Measurements from ENCODE around the gene RAB29.

The RAB29 gene

GRCh38 chr1:205794011-205794730, 18.9 kb upstream of the RAB29 start:
- DNase-seq, result peak; percentile 91 to 93

DNA sequence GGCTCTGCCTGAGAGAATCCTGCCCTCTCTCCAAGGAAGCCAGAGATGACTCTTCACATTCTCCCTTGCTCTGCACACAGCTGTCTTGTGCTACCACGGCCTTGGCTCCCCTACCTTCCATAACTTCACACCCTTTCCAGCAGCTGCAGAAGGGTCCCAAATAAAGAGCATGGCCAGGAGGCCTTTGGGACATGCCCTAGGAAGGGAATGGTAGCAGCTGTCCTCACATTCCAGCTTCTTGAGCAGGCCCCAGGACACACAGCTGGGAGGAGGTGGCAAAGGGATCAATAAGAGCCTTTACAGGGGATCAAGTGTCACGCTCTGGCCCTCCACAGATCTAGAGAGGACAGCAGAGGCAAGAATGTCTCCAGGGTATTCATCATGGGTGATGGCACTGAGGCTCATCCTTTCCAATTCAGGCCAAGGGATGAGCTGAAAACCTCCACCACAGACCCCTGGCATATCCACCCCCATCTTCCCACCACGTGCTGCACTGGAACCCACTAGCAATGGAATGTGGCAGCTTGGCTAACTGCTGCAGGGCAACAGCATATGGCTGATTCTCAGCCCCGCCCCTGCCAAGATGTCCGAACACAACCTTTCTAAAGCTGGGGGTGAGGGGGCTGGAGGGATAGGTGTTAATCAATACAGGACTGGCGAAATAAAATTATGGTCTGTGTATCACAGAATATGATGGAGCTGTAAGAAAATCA, 17.8 kb upstream of the RAB29 start:
- DNase-seq, result no peak

DNA sequence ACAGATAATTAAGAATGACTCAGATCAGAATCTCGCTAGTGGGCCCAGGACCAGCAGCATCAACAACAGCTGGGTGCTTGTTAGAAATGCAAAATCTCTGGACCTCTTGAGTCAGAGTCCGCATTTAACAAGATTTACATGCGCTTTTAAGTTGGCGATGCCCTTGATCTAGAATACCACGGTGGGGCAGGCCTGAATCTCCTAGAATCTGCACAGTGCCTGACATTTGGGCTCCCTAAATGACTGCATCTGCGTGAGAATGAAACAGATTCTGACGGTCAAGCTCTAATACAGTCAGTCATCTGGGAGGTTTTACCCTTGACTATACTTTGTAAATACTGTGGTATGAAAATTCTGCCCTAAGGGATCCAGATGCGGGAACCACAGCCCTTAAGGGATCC, 17.2 kb upstream of the RAB29 start:
- DNase-seq, result no peak

GRCh38 chr1:205791568-205792180, 16.4 kb upstream of the RAB29 start:
- peak; percentile 48 to 81 for DNase-seq

DNA sequence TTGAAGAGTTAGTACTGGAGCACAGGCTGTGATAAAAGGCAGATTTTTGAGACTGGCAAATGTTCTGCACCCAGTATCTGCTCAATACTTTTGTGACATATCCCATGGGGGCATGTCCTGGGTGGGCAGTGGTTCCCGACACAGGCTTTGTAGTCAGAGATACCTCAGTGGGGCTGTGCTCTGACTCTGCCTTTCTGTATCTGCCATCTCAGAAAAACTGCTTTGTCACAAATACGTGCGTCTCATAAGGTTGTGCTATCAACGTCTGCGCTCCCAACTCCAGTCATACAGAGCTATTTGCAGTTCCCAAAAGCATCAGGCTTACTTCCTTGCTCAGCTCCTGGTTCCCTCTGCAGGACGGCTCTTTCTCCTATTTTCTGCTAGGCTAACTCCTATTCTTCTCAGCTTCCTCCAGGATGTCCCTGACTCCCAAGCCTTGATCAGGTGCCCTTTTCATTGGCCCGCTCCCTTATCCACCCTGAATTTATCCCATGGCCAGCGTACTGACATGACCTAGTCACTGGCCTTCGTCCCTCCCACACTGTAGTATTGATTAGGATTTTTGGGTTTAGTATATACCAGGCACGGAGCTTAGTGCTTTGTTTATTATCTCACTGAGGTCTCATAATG, 12.1 kb upstream of the RAB29 start:
- no peak for DNase-seq

- no peak for DNase-seq
Observed at GRCh38 chr1:205786601-205787000, 11.3 kb upstream of the RAB29 start.

DNA sequence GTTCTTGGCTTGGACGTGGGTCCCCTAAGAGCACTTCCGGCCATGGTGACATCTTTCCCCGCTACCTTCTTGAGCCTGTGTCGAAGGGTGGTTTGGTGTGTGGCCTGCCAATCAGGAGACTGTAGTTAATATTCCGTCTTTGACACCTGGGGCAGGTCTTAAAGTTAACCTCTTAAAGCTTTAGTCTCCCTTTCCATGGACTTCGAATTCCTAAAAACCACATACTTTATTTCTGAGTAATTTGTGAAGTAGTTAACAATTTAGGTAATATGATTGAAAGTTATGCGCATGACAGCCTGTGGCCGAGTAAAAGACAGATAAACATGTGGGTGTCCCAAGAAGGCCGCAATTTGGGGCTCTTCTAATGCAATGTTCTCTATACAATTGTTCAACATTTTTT, 10.2 kb upstream of the RAB29 start:
- DNase-seq, result no peak

GRCh38 chr1:205783904-205784303, 8.6 kb upstream of the RAB29 start:
- DNase-seq, result no peak

- no peak for DNase-seq
Observed at GRCh38 chr1:205783433-205783795, 8.1 kb upstream of the RAB29 start.

DNA sequence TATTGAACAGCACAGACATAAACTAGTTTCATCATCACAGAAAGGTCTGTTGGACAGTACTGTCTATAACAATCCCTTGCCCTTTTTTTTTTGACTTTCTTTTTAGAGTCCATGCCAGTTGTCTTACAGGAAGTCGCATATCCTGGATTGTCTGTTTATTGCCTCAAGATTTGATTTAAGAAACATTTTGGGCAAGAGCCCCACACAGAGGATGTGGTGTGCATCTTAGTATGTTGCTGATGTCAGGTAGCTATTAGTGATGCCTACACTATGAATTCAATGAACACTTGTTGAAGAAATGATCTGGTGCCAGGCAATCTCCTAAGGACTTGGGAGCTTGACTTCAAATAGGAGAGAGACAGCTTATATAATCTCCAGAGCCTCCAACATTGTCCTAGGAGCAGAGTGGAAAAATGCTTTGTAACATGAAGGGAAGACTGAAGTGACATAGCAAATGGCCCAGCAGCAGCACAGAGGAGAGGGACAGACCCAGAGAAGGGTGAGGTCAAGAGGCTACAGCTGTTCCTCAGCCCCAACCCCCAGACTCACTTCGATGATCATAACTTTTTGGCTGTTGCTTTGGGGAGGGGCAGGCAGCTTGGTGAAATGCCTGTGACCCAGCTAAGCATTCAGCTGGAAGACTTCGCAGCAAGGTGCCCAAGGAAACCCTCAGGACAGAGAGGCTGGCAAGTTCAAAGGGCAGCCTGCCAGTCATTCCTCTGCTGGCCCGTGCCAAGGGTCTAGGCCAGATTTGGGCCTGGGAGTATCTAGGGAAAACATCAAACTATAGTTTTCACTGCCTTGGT, 7.5 kb upstream of the RAB29 start:
- DNase-seq, result no peak

DNA sequence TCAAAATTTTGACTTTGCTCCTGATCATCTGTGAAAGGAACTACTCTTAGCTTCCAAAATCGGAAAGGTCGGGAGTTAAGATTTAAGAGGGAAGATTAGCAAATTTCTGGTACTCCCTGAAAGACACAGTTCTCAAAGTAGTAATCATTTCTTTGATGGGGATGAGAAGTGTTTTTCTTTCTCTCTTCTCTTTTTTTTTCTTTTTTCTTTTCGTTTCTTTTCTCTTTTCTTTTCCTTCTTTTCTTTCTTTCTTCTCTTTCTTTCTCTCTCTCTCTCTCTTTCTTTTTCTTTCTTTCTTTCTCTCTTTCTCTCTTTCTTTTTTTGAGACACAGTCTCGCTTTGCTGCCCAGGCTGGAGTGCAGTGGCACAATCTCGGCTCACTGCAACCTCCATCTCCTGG, 5.1 kb upstream of the RAB29 start:
- DNase-seq, result no peak

DNA sequence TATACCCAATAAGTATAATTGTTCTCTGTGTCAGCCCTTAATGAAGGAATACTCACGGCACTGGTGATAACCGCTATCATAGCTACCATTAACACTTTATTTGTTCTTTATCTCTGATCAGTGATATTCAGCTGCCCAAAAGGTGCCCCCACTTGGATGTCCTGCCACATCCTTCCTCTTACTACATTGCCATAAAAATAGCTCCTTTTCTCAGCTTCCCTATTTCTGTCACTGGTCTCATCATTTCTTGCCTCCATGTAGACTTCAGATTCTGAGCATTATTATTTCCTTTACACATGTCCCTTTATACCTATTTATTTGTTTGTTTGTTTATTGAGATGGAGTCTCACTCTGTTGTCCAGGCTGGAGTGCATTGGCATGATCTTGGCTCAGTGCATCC, 2.7 kb upstream of the RAB29 start:
- peak; percentile 33 to 55 for DNase-seq

GRCh38 chr1:205775717-205776056, 405 bp upstream of the RAB29 start:
- peak; percentile 36 to 42 for DNase-seq

DNA sequence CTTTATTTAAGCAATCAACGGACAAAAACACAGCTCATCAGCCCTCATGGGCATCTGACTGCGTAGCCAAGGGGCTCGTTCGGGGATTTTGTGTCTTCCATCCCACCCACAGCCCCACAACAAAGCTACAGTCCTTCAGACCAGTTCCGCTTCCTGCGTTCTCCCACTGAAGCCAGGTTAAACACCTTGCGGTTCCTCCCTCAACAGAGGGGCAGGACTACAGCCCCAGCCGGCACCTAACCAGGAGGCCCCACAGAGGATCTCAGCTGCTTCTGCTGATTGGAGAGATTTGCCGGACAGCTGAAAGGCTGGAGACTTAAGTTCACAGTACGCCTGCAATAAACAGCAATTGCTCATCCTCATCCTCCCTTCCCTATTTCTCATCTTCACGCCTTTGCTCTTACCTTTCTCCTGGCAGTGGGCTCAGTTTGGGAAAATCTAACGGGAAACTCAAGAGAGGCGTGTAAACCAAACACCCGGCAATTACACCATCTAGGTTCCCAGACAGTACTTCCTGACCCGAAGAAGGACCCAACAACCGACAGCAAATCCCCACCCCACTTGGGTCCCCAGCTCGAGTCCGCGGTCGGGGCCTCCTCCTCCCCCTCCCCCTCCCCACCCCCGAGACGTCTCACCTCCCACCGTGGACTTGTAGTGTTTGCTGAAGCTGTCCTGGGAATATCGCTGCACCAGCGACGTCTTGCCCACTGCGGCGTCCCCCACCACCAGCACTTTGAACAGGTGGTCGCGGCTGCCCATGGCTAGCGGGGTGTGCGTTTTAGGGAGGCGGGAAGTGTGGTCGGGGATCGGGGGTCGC, 876 bp downstream of the RAB29 start:
- peak; percentile 25 to 41 for DNase-seq

GRCh38 chr1:205772607-205773032, 2.7 kb downstream of the RAB29 start:
- DNase-seq, result peak in 1 of 2 donors; percentile 62

GRCh38 chr1:205770618-205771017, 4.7 kb downstream of the RAB29 start:
- DNase-seq, result no peak

DNA sequence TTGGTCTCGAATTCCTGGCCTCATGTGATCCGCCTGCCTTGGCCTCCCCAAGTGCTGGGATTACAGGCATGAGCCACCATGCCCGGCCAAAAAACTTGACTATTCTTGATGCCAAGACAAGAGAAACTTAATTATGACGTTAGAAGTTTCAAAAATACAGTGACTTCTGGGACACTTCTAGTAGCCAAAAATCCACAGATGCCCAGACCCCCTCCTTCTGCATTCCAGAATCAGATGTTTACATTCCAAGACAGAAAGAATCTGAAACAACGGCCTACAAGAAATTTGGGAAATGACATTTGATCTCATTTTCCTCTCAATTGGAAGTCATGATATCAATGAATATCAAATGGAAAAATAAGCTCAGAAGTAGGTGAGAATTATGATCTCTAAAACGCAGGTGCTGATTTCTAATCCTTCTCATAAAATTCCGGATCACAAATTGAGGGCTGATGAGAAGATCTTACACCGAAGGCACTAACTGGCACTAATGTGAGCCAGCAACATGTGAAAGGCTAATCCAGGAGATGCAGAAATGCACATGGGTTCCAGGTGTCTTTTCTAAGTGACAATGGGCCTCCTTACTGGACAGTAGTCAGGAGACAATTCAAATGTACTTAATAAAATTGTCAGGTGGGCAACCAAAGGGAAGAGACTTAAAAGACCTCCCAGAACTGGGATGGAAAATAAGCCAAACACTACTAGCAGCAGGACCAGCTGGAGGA, 5.5 kb downstream of the RAB29 start:
- no peak for DNase-seq

- DNase-seq, result no peak
Observed at GRCh38 chr1:205767248-205767647, 8.0 kb downstream of the RAB29 start.

DNA sequence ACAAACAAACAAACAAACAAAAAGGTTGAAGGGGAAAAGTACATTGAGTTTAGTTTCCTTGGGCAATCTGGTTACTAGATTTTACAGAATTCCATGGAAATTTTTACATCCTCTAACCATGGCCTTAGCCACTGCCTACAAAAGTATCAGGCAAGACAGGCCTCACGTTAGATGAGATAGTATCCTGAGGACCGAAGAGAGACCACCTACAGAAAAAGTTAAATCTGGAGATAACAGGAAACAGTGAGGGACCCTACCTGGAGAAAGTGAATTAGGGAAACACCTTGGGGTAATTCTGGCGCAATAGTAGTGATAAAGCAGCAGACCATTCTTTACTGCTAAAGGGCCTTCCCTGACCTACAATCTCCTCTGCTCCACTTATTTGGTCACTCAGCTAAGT, 8.7 kb downstream of the RAB29 start:
- DNase-seq, result no peak

DNA sequence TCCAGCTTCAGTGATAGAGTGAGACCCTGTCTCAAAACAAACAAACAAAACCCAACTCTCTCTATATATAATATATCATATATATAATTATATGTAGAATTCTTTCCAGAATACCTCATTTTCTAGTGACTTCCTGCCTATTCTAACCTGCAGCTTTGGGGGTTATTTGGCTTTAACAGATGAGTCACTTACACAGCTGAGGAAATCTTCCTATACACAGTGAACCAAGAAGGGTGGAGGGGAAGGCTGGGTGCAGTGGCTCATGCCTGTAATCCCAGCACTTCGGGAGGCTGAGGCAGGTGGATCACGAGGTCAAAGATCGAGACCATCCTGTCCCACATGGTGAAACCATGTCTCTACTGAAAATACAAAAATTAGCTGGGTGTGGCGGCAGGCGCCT, 9.2 kb downstream of the RAB29 start:
- DNase-seq, result no peak

DNA sequence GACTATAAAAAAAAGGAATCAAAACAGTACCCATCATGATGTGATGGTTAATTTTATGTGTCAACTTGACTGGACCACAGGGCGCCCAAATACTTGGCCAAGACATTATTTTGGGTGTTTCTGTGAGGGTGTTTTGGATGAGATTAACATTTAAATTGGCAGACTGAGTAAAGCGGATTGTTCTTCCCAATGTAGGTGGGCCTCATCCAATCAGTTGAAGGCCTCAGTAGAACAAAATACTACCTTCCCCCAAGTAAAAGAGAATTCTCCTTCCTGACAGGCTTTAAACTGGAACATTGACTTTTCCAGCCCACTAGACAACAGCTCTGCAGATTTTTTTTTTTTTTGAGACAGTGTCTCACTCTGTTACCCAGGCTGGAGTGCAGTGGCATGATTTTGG, 10.7 kb downstream of the RAB29 start:
- no peak for DNase-seq

Measured in inflammatory macrophage treated with lipopolysaccharide for 1 hour (primary cell).